Activated T-helper 17 cell treated with anti-CD3 and anti-CD28 coated beads, Interleukin-2, amount 50 U/mL, for 72 hours (primary cell): ENCODE measurements around the gene FRMD3. TPM values are rescaled to one million over a fixed set of nuclear protein-coding genes. Genes with fewer than 3 reads are reported as not detected.

Experiments
- ATAC-seq: fragments of 150-1000 bp; cut with Tn5 transposase; replicated peaks from 2 replicates; pipeline ENCODE4 v1.10.0; 2021; ENCODE audit warnings: mild to moderate bottlenecking, moderate library complexity
- H3K27ac Mint-ChIP-seq: one replicate; pipeline ENCODE4 v1.8.0; 2022; ENCODE audit warnings: mixed read lengths
- H3K27me3 Mint-ChIP-seq: one replicate; pipeline ENCODE4 v1.8.0; 2022; ENCODE audit warnings: mixed read lengths
- H3K36me3 Mint-ChIP-seq: one replicate; pipeline ENCODE4 v1.8.0; 2022; ENCODE audit warnings: low read depth, mild to moderate bottlenecking, mixed read lengths
- H3K4me1 Mint-ChIP-seq: one replicate; pipeline ENCODE4 v1.8.0; 2022; ENCODE audit warnings: mixed read lengths
- H3K4me3 Mint-ChIP-seq: one replicate; pipeline ENCODE4 v1.8.0; 2022; ENCODE audit warnings: mild to moderate bottlenecking, mixed read lengths
- H3K9me3 Mint-ChIP-seq: one replicate; pipeline ENCODE4 v1.8.0; 2022; ENCODE audit warnings: mixed read lengths
- total RNA-seq, 2 donors: library from RNA; stranded (reverse); gene quantifications; one replicate each; pipeline ENCODE4 v1.2.3, GENCODE V29; 2022

FRMD3 gene
- total RNA-seq, 2 donors from 2014 or later = 0.17 to 0.82 TPM

DNA sequence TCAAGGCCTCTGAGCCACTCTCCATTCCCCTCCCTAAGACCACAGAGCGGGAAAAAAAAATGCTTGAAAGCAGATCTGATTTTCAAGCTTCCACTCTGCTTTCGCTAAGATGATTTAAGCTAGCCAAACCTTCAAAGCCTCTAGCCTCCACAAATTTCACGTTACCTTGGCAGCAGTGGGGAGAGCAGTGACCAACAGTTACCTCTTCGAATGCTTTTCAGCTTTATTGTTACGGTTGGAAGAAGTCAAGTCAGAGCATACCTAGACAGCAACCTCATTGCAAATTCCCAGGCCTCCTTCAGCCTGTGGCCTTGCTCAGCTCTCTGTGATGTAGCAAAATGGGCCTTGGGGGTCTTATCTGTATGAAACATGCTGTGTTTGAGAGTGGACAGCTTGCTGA is 89.6 kb downstream of the FRMD3 start:
- ATAC-seq = no peak
- H3K36me3 Mint-ChIP-seq = no peaks in the 10 kb centered on the region

DNA sequence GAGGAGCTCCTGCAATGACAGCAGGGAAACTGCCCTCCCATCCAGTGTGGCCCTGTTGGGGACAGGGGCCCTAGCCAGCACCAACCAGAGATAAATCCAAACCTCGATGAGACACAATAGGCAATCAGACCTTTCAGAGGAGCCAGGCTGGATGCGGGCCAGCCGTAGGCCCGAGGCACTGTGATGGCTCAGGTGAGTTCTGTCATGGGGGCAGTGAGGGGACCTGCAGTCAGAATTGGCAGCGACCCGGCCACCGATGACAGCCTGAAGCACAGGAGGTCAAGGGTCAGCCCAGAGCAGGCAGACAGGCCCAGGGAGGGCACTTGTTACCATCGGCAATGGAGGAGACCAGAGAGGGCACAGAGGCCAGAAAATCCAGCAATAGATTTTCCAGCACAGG is 90.8 kb downstream of the FRMD3 start:
- no peak overlapping the region for H3K27ac Mint-ChIP-seq
- no peaks in the 10 kb centered on the region for H3K9me3 Mint-ChIP-seq
- H3K36me3 Mint-ChIP-seq = no peaks in the 10 kb centered on the region
- H3K27me3 Mint-ChIP-seq = no peaks in the 10 kb centered on the region
- ATAC-seq = no peak
- H3K4me3 Mint-ChIP-seq = no peak overlapping the region
- H3K4me1 Mint-ChIP-seq = no peaks in the 10 kb centered on the region

More for the DNA sequence above, 89.6 kb downstream of the FRMD3 start:
- H3K4me1 Mint-ChIP-seq = no peaks in the 10 kb centered on the region
- H3K27me3 Mint-ChIP-seq = no peaks in the 10 kb centered on the region
- no peaks in the 10 kb centered on the region for H3K9me3 Mint-ChIP-seq
- H3K27ac Mint-ChIP-seq = no peak overlapping the region
- H3K4me3 Mint-ChIP-seq = no peak overlapping the region

GRCh38 chr9:83445703-83446265 is 92.4 kb downstream of the FRMD3 start:
- Mint-ChIP-seq H3K4me3 (no peak overlapping the region), H3K4me1 (no peaks in the 10 kb centered on the region), H3K36me3 (no peaks in the 10 kb centered on the region), H3K27me3 (no peaks in the 10 kb centered on the region), H3K9me3 (no peaks in the 10 kb centered on the region), H3K27ac (no peak overlapping the region)
- ATAC-seq = no peak

- Mint-ChIP-seq H3K27ac (no peak overlapping the region), H3K27me3 (no peaks in the 10 kb centered on the region), H3K4me1 (no peaks in the 10 kb centered on the region), H3K36me3 (no peaks in the 10 kb centered on the region), H3K4me3 (no peak overlapping the region), H3K9me3 (peaks cover 3% of the 10 kb centered on the region)
- no peak for ATAC-seq
These were observed 94.1 kb downstream of the FRMD3 start for GRCh38 chr9:83444110-83444509.

DNA sequence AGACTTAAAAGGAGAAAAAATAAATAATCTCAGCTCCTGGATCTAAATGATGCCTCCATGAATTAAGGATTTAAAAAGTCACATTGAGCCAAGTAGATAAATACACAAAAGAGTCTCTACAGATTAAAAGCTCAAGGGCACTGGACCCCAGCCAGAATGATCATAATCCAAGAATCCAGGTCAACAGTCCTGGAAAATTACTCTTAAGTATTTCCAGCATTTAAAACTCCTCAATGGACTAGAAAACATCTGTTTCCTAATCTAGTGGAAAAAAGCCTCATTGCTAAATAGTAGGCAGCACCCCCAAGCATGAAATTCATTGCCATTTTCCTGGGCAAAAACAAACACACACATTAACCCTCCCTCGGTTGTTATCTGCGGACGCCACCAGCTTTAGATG is 96.8 kb downstream of the FRMD3 start:
- no peak for ATAC-seq
- no peaks in the 10 kb centered on the region for H3K36me3 Mint-ChIP-seq
- no peak overlapping the region for H3K27ac Mint-ChIP-seq
- H3K27me3 Mint-ChIP-seq = no peaks in the 10 kb centered on the region
- H3K4me3 Mint-ChIP-seq = no peak overlapping the region
- no peaks in the 10 kb centered on the region for H3K4me1 Mint-ChIP-seq
- peaks cover 3% of the 10 kb centered on the region for H3K9me3 Mint-ChIP-seq

- Mint-ChIP-seq H3K36me3 (no peaks in the 10 kb centered on the region), H3K27ac (no peak overlapping the region), H3K27me3 (no peaks in the 10 kb centered on the region), H3K9me3 (peaks cover 3% of the 10 kb centered on the region), H3K4me1 (no peaks in the 10 kb centered on the region), H3K4me3 (no peak overlapping the region)
- no peak for ATAC-seq
These were observed 97.6 kb downstream of the FRMD3 start for GRCh38 chr9:83440641-83441040.

DNA sequence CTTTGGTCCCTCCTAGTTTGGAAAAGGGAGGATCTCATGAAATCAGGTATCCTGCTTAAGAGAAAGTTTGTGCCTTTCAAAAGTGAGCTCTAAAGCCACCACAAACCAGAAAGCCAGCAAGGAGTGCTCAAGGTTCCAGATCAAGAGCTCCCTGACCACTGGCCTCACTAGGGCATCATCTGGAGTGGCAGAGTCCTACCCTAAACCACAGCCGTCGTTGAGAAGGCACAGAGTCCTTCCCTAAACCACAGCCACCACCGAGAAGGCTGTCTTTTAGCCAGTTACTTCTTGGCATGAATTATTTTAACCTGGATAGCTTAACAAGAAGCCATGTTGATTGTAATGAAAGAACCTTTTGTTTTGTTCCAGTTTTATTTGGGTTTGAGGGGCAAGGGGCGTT is 102.9 kb downstream of the FRMD3 start:
- H3K4me3 Mint-ChIP-seq = no peak overlapping the region
- no peak overlapping the region for H3K27ac Mint-ChIP-seq
- H3K36me3 Mint-ChIP-seq = no peaks in the 10 kb centered on the region
- no peaks in the 10 kb centered on the region for H3K4me1 Mint-ChIP-seq
- peaks cover 3% of the 10 kb centered on the region for H3K9me3 Mint-ChIP-seq
- ATAC-seq = no peak
- H3K27me3 Mint-ChIP-seq = no peaks in the 10 kb centered on the region

DNA sequence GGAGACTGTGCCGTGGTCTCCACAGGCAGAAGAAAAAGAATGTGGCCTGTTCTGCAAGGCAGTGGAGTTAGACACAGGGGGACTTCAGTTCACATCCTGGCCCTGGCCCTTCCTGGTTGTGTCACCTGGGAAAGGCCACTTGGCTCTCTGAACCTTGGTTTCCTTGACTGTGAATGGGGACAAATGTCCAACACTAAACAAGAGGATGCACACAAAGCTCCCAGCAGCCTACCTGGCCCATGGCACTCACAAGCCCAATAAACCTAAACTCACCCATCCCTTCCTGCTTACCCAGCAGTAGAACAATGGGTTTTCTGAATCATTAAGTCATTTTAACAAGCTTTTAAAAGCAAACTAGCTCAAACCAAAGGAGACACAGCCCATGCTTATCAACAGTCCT is 103.9 kb downstream of the FRMD3 start:
- Mint-ChIP-seq H3K27me3 (no peaks in the 10 kb centered on the region), H3K36me3 (no peaks in the 10 kb centered on the region), H3K9me3 (peaks cover under 1% of the 10 kb centered on the region), H3K4me1 (no peaks in the 10 kb centered on the region), H3K27ac (no peak overlapping the region), H3K4me3 (no peak overlapping the region)
- ATAC-seq = no peak

DNA sequence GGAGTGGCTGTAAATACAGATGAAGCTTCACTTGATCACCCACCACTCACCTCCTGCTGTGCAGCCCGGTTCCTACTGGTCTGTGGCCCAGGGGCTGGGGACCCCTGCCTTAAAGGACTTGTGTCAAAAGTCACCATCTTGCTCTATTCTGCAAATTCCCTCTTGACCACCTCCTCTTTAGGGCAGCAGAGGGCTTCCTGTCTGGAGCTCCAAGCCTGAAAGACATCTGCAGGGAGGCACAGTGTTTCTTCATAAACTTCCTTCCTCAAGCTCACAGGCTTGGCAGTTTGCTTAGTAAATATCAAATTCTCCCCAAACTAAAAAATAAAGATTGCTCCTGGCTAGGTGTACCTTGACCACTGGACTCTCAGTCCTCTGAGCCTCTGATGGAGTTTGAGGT is 104.4 kb downstream of the FRMD3 start:
- no peaks in the 10 kb centered on the region for H3K4me1 Mint-ChIP-seq

DNA sequence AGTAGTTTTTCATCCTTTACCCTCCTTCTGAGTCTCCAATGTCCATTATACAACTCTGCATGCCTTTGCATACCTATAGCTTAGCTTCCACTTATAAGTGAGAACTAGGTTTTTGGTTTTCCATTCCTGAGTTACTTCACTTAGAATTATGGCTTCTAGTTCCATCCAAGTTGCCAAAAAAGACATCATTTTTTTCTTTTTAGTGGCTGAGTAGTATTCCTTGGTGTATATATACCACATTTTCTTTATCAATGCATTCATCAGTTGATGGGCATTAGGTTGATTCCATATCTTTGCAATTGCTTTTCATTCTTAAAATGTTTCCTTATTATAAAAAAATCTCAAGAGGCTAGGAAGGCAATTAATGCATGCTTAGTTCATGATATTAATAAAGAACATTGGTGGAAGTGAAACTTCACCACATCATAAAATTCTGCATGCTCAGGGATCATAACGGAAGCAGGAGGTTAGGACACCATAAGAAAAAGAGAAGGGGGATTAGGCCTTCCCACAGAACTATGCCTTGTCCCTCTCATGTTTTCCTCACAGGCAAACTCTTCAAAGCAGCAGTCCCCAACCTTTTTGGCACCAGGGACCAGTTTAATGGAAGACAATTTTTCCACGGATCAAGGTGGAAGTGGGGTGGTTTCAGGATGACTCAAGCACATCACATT is 105.2 kb downstream of the FRMD3 start:
- no peaks in the 10 kb centered on the region for H3K27me3 Mint-ChIP-seq
- no peak for ATAC-seq
- H3K4me3 Mint-ChIP-seq = no peak overlapping the region
- H3K36me3 Mint-ChIP-seq = no peaks in the 10 kb centered on the region
- H3K27ac Mint-ChIP-seq = no peak overlapping the region
- H3K4me1 Mint-ChIP-seq = no peaks in the 10 kb centered on the region
- no peaks in the 10 kb centered on the region for H3K9me3 Mint-ChIP-seq

More for the DNA sequence above, 104.4 kb downstream of the FRMD3 start:
- H3K9me3 Mint-ChIP-seq = no peaks in the 10 kb centered on the region
- H3K4me3 Mint-ChIP-seq = no peak overlapping the region
- H3K36me3 Mint-ChIP-seq = no peaks in the 10 kb centered on the region
- ATAC-seq = no peak
- H3K27ac Mint-ChIP-seq = no peak overlapping the region
- no peaks in the 10 kb centered on the region for H3K27me3 Mint-ChIP-seq

GRCh38 chr9:83432104-83432627 is 106.0 kb downstream of the FRMD3 start:
- Mint-ChIP-seq H3K9me3 (no peaks in the 10 kb centered on the region), H3K36me3 (no peaks in the 10 kb centered on the region), H3K4me3 (no peak overlapping the region), H3K4me1 (no peaks in the 10 kb centered on the region), H3K27ac (no peak overlapping the region), H3K27me3 (no peaks in the 10 kb centered on the region)
- no peak for ATAC-seq

DNA sequence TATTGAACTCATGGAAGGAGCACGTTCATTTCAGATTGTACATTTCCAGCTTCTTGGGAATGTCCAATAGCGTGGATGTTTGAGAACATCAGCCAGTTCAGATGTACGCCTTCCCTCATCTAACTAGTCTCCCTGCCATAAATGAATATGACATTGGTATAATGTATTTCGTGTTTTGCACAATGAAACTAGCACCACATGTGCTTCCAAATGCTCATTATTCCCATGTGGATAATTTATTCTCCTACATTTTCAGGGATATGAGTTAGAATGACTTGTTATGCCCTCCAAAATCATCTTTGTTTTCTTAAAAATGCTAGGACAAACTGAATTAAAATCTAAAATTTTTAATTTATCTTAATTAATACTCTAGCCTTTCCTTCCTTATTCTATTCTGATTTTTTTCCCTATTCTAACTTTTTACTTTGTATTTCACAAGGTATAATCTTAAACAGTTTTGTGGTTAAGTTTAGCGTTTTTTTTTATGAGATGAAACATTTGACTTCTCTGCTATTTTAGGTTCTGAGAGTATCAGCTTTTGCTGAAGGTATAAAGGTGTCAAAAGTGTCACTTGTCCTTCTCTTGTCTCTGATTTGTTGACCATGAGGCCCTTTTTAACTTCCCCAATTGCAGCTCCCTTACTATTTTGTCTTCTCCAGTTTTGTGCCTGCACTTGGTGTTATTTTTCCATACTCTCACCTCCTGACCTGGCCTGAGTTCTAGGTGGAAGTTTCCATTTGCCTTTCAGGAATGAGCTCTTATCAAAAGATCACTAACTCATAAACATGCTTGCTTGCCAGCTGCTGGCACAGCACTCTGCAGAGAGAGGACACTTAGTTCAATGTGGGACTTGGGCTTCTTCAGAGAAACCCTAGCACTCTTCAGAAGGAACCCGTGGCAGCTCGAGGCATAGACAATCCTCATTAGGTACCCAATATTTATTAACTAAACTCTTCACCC is 106.8 kb downstream of the FRMD3 start:
- Mint-ChIP-seq H3K9me3 (no peaks in the 10 kb centered on the region), H3K36me3 (no peaks in the 10 kb centered on the region), H3K4me3 (no peak overlapping the region), H3K27me3 (no peaks in the 10 kb centered on the region), H3K4me1 (no peaks in the 10 kb centered on the region), H3K27ac (no peak overlapping the region)
- ATAC-seq = no peak

DNA sequence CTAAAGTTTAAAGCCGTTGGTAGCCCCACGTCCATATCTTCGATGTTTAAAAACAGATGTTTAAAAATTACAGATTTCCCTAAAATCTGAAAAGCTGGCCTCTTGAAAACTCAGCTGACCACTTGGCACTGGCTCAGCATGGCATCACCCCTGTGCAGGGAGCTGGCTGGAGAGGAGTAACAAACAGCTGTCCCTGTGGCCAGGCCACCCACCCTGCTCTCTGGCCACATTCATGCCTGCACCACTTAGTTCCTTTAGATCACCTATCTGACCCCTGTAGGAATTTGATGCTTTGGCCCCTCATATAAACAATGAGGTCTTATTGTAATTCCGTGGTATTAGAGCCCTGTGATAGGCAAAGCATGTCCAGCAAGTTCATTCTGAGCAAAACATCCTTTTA is 107.5 kb downstream of the FRMD3 start:
- Mint-ChIP-seq H3K4me3 (no peak overlapping the region), H3K4me1 (no peaks in the 10 kb centered on the region), H3K27ac (no peak overlapping the region), H3K9me3 (no peaks in the 10 kb centered on the region), H3K27me3 (no peaks in the 10 kb centered on the region), H3K36me3 (no peaks in the 10 kb centered on the region)
- ATAC-seq = no peak

- Mint-ChIP-seq H3K36me3 (no peaks in the 10 kb centered on the region), H3K9me3 (no peaks in the 10 kb centered on the region), H3K4me3 (no peak overlapping the region), H3K27ac (no peak overlapping the region), H3K27me3 (no peaks in the 10 kb centered on the region), H3K4me1 (no peaks in the 10 kb centered on the region)
- no peak for ATAC-seq
These were observed 109.0 kb downstream of the FRMD3 start for GRCh38 chr9:83429229-83429628.

GRCh38 chr9:83425240-83425639 is 113.0 kb downstream of the FRMD3 start:
- Mint-ChIP-seq H3K27ac (no peak overlapping the region), H3K4me1 (no peaks in the 10 kb centered on the region), H3K4me3 (no peak overlapping the region), H3K9me3 (no peaks in the 10 kb centered on the region), H3K36me3 (no peaks in the 10 kb centered on the region), H3K27me3 (no peaks in the 10 kb centered on the region)
- no peak for ATAC-seq
